Amniotic epithelial cell (primary cell): ENCODE measurements around the gene SEL1L.
"Not testable (repeated sequence)": the region's sequence is repeated elsewhere in the genome, so short reads cannot be mapped to it uniquely, and the experiment has no call there.

ENCODE experiments used
- DNase-seq: peaks from one replicate; pipeline ENCODE4 v3.0.0-alpha.2; 2010; ENCODE audit warnings: low read depth

Gene SEL1L

DNA sequence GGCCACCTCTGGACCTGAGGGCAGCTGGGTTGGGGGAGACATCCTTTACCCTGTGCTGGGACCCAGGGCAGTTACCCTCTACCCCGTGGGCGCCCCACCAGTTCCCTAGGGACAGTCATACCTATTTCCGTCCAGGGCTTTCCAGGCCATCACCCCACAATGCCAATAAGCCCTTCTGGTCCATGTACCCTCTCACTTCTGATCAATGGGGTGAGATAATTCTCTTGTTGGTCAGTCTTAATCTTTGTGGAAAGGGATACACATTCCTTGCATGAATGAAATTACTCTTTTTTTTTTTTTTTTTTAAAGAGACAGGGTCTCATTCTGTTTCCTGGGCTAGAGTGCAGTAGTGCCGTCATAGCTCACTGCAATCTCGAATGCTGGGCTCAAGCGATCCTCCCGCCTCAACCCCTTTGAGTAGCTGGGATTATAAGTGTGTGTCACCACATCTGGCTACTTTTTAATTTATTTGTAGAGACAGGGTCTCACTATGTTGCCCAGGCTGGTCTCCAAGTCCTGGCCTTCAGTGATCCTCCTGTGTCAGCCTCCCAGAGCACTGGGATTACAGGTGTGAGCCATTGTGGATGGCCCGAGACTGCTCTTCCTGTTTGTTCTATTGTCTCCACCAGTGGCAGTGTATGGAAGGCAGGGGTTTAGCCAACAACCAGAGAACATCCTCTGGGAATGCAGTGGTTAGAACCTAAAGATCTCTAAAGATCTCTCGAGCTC, 87.2 kb downstream of the SEL1L start:
- DNase-seq, result peak; percentile 21

DNA sequence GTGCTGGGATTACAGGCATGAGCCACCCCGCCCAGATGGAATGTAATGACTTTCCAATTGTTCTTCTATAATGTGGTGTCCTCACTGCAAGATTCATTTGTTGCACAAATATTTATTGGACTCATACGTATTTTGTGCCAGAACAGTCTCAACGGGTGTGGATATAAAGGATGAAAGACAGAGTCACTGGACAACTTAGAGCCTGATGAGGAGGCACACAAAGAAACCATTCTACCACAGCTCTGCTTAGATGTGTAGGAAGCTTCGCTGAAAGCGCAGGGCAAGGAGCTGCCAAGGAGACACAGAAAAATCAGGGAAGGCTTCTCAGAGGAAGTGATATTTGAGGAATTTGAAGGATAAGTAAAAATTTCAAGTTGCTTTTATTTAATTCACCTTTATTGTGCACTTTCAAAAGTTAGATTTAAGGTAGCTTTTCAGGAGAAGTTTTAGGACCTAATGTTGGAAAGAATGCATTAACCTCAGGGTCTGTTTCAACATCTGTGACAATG, 92.0 kb downstream of the SEL1L start:
- DNase-seq, result no peak

DNA sequence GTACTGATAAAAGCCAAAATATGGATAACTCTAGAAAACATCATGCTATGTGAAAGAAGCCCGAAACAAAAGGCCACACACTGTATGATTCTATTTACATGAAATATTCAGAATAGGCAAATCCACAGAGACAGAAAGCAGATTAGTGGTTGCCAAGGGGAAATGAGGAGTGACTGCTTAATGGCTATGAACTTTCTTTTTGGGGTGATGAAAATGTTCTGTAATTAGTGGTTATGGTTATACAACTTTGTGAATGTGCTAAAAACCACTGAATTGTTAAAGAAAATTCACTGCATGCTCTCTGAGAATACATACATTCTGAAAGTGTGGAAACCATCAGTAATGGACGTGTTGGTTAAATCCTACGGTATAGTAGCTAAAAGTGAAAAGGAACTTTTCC, 93.6 kb downstream of the SEL1L start:
- no peak for DNase-seq

DNA sequence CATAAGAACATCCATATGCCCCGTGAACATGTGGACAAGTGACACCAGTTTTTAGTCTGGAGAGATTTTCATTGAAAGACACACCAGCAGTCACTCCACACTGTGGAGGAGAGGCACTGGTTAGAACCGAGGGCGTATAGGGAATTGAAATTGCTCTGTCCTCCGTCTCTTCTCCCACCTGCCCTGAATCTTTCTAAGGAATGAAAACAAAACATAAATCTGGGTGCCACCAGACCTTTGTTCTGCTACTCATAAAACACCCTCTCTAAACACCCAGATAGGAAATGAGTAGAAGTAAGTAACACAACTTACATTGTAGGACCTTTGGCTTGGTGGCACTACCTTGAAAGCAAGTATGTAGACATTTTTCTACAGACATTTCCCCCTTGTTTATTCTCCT, 96.4 kb downstream of the SEL1L start:
- no peak for DNase-seq

DNA sequence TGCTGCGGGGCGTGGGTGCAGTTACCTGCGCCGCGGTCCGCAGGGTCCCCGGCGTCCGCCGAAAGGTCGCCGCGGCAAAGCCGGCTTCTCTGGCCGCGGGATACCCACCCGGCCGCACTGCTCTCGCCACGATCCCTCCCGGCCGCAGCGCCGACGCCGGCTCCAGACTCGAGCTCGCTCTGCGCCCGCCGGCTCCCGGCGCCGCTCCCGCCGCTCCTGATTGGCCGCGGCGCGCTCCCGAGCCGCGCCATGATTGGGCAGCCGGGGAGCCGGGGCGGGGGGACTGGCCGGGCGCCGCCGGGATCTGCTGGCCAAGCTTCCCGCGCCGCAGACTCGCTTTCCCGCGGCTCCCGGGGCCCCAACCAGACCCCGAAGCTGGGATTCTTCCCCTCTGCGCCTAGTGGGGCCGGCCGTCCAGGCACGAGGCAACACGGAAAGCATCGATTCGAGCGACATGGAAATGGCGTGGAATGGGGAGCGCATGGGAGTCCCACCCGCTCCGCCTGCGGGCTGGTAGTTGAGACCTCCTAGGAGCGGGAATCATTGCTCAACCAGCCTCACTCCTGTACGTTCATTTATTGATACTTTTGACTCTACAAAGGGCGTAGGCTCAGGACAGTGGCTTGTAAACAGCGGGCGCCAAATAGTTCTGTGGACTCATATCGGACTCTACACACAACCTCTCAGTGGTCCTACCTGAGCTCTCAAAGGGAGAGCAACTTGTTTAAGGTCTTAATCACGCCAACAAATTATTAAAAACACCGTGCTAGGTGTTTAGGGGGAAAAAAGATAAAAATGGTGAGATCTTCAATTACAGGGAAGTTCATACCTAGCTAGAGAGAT, 97.1 kb downstream of the SEL1L start:
- DNase-seq, result peak; percentile 35

DNA sequence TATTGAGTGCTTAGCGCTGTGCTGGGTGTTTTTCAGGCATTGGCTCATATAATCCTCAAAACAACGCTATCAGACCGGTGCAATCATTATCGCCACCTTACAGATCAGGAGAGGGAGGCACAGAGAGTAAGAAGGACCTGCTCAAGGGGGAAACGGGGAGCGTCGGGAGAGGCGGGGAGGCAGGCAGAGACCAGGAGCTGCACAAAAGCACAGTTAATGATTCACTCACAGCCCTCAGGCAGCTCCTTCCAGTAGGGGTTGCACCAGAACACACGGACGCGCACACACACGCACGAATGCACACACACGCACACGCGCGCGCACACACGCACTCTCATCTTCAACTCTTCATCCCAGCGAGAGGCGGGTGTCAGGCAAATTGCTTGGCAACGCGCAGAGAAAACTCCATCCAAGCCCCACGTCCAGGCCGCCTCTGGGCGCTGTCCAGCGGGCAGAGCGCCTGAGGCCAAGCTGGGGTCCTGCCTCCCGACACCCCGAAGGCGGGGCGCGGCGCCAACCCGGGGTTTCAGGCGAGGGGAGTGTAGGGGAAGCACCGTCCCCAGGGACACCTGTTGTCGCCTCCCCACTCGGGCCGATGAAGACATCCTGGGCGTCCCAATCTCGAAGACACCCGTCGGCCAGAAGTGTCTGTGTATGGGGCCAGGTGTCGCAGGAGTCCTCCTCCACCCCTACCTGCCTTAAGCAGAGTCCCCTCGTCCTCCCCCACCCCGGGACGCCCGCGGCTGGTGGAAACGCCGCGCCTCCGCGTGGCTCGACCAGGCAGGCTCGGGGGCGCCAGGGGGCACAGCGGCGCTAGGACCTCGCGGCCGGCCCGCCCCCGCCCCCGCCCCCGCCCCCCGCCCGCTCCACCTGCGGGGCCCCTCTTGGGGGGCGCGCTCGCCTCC, 98.0 kb downstream of the SEL1L start:
- DNase-seq, result peak; percentile 21

DNA sequence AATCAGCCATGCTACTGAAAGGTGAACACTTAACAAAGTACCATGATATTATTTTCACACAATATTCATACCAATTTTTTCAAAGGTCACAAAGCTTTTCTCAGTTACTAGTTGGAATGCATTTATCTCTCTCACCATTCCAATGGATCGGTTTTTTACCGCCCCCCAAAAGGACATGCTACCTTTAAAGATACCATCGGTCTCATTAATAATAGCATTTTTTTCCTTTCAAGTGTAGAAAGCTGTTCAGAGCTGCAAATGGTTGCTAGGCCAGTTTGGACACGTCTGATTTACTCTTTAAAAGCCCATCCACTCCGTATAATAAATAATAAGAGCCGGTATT, 98.6 kb downstream of the SEL1L start:
- DNase-seq, result no peak

DNA sequence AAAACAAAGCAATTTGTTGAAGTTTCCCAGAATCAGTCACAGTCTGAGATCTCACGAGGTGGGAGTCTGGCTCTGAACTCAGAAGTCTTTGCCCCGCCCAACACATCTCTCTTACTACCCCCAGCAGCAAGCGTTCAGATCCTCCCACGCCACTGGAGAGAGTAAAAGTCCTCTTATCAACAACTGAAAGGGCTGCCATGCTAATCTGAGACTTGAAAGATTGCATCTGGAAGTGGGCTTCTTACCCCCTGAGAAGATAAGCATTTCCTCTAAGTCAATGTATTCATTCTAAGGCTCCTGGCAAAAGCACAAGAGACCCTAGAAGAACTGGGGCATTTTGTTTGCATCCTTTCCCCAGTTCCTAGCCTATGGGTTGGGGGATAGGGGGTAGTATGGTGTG, 99.4 kb downstream of the SEL1L start:
- no peak for DNase-seq

DNA sequence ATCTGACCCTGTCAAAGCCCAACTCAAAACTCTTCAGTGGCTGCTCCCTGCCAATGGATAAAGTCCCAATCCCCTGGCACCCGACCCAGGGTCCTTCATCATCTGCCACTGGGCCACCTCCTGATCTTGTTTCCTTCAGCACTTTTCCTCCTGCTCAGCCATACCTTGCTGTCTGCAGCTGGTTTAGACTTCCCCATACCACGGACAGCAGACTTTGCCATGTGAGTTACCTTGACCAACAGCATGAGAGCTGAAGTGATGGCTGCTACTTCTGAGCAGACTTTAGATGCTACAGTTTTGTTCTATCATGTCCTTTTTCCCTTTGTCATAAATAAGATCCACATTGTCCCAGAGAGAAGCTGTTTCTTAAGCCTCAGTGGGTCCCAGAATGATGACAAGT, 100.3 kb downstream of the SEL1L start:
- DNase-seq, result no peak

DNA sequence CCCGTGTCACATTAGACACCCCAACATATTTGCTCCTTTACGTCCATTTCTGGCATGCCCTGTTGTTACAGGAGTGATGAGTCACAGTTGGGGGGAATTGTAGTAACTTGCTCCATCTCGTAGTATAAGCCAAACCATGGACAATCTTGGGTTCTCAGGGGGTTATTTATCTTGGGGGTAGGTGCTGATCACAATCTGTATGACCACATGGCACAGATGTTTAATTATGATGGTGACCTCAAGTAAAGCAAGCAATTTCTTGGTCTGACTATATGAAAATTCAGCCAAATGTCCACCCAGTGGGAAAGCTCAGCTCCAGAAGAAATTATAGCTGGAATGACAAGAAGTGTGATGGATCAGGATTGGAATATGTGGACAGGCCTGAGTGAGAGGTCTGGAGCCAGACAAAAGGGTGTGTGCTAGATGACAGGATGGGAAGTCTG, 101.4 kb downstream of the SEL1L start:
- no peak for DNase-seq

DNA sequence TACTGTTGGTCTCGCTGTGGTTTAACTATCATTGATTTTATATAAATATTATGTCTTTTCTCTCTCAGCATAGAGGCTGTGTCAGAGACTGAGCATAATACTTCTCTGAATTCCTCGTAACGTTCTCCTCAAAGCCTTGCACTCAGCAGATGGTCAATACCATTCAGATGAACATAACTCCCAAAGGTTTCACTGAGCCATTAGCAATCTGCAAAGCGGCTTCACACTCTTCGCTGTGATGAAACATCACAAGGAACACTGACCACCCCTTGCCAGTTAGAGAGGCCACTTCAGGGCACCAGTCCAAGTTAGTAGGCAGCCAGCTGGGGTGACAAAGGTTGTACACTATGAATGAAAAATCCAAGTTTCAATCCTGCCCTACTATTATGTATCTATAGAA, 103.4 kb downstream of the SEL1L start:
- no peak for DNase-seq

DNA sequence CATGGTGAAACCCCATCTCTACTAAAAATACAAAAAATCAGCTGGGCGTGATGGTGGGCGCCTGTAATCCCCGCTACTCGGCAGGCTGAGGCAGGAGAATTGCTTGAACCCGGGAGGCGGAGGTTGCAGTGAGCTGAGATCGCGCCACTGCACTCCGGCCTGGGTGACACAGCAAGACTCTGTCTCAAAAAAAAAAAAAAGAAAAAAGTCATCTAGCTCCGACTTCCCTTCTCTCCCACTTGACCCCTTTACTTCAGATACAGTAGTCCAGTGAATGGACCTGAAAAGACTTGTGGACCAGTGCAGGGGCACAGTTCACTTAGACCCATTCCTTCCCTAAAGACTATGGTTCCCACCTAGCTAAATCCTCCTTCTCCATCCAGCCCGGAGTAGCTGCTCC, 103.9 kb downstream of the SEL1L start:
- not testable (repeated sequence) for DNase-seq

DNA sequence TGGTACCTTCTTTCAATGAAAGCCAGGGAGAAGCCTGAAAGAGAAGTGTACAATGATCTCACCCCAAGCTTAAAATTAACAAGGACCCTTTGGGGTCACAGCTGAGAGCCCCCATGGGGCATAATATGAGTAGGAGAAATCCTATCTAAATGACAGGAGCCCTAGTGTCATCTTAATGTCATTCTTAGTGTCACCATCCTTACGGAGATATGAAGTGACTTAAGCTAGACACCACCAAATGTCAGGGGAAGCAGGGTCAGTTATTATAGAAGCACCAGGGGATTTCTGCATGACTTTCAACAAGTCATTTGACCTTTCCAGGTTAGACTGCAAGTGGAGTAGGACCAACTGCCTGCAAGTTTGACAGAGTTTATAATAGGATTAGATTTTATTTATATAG, 104.6 kb downstream of the SEL1L start:
- DNase-seq, result no peak

DNA sequence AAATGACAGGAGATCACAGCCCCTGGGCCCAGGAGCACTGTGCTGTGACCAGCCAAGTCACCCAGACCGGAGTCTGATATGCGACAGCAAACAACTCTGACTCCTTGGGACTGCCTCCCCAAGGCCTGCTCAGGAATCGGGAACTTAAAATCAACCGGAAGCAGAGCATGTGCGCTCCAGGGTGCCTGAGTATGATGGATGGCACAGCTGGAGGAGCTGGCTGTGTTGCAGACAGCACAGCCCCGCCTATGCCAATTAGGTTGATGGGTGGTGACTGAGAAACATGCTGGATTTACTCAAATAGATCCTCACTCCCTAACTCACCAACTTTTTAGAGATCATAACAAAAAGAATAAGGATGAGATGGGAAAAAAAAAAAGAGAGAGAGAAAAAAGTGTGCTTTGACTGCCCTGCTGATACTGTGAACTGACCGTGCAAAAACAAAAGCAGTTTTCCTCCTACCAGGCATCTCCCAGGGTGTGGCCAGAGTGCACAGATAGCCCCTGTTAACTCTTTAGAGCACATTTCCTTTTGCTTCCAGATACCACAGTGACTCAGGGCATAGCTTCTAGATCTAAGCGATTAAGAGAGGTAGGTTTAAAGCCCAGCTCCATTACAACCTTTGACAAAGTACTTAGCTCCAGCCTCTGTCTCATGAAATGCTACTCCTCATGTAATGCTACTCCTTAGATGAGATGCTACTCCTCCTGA, 106.2 kb downstream of the SEL1L start:
- no peak for DNase-seq

DNA sequence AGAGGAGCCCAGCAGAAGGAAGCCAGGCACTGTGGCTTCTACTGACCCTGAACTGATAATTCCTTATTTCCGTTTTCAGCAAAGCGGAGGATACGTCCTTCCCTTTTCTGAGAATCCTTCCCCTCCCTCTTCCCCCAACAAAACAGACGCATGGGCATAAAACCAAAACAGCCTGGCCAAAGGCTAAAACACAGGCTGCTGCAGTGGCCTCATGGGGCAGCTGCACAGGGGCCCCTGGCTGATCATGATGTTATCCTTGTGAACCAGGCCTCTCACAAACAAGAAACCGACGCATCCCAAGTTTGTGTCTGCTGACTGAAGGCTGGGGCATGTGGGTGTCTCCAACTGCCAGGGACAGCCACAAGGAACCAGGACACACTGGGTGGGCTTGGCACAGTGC, 110.1 kb downstream of the SEL1L start:
- DNase-seq, result no peak
